ENCODE results near the gene CDADC1. TPM values are rescaled to one million over a fixed set of nuclear protein-coding genes. Genes with fewer than 3 reads are reported as not detected.
A peak's percentile ranks its signal among the peaks of the same experiment; 100 is the strongest.

The CDADC1 gene
- total and polyA plus RNA-seq, 4 donors, result 3.0 to 6.1 (median 4.5) TPM

DNA sequence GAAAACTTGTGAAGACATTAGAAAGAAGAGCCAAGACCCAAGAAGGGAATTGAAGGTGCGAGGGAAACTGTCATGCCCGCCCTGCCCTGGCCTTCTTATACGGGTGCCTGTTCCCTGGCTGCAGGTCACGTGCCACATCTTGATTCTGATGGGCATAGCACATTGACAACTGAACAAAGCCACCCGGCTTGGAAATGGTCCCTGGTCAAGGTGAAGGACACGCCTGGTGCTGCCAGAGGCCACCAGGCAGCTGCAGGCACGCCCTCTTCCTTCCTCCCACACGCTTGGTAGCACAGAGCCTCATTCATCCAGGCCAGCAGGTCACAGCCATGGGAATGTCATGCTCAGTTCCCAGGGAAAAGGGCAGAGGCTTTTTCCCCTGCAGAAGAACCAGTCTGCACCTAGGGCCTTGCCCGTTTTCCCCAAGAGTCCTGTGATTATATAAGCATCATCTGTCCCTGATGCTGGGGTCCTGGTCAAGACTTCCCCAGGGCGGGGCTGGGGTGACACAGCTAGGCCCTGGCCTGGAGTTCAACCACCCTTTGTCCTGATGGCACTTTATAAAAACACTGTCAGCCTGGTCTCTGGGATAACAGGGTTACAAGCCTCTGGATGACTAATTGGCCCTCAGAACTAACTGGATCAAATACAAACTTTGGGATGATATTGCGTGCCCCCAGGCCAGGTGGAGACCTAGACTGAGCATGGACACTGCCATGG lies 56.0 kb downstream of the CDADC1 start:
- H3K4me1 ChIP-seq (ENCODE audit: control insufficient read depth in 4 of 4, insufficient read depth in 4 of 4, low read length in 3 of 4), result peaks cover 2 to 20% (median 12%) of the 10 kb centered on the region in 4 donors
- H3K4me3 ChIP-seq (ENCODE audit: low read depth in 1 of 3, low read length in 3 of 3), result no peak overlapping the region
- no peaks in the 10 kb centered on the region for H3K9me3 ChIP-seq (ENCODE audit: control insufficient read depth in 4 of 4, low read length in 3 of 4)
- no peaks in the 10 kb centered on the region for H3K36me3 ChIP-seq (ENCODE audit: control insufficient read depth in 4 of 4, insufficient read depth in 3 of 4, low read depth in 1 of 4, low read length in 3 of 4)
- 53% methylated on average over 11 of the region's 11 CpGs for WGBS
- no peak for TF ChIP-seq HNF4G (IDR thresholded peaks at IDR 0.05)
- TF ChIP-seq, protein P1, sequence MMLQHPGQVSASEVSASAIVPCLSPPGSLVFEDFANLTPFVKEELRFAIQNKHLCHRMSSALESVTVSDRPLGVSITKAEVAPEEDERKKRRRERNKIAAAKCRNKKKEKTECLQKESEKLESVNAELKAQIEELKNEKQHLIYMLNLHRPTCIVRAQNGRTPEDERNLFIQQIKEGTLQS (IDR thresholded peaks at IDR 0.05), result no peak
- peak; percentile 19 for TF ChIP-seq SP1 (IDR thresholded peaks at IDR 0.05)
- TF ChIP-seq, protein P2, sequence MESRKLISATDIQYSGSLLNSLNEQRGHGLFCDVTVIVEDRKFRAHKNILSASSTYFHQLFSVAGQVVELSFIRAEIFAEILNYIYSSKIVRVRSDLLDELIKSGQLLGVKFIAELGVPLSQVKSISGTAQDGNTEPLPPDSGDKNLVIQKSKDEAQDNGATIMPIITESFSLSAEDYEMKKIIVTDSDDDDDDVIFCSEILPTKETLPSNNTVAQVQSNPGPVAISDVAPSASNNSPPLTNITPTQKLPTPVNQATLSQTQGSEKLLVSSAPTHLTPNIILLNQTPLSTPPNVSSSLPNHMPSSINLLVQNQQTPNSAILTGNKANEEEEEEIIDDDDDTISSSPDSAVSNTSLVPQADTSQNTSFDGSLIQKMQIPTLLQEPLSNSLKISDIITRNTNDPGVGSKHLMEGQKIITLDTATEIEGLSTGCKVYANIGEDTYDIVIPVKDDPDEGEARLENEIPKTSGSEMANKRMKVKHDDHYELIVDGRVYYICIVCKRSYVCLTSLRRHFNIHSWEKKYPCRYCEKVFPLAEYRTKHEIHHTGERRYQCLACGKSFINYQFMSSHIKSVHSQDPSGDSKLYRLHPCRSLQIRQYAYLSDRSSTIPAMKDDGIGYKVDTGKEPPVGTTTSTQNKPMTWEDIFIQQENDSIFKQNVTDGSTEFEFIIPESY (IDR thresholded peaks at IDR 0.05), result no peak
- peak; percentile 65 to 80 for TF ChIP-seq RXRA (IDR thresholded peaks at IDR 0.05)
- TF ChIP-seq, protein P3, sequence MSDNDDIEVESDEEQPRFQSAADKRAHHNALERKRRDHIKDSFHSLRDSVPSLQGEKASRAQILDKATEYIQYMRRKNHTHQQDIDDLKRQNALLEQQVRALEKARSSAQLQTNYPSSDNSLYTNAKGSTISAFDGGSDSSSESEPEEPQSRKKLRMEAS (IDR thresholded peaks at IDR 0.05), result no peak
- no peak for TF ChIP-seq JUND (IDR thresholded peaks at IDR 0.05)
- TF ChIP-seq EGR1 (IDR thresholded peaks at IDR 0.05; ENCODE audit: low read depth in 2 of 2), result no peak
- TF ChIP-seq NR2F2 (IDR thresholded peaks at IDR 0.05), result peak; percentile 74
- TF ChIP-seq, protein P4, sequence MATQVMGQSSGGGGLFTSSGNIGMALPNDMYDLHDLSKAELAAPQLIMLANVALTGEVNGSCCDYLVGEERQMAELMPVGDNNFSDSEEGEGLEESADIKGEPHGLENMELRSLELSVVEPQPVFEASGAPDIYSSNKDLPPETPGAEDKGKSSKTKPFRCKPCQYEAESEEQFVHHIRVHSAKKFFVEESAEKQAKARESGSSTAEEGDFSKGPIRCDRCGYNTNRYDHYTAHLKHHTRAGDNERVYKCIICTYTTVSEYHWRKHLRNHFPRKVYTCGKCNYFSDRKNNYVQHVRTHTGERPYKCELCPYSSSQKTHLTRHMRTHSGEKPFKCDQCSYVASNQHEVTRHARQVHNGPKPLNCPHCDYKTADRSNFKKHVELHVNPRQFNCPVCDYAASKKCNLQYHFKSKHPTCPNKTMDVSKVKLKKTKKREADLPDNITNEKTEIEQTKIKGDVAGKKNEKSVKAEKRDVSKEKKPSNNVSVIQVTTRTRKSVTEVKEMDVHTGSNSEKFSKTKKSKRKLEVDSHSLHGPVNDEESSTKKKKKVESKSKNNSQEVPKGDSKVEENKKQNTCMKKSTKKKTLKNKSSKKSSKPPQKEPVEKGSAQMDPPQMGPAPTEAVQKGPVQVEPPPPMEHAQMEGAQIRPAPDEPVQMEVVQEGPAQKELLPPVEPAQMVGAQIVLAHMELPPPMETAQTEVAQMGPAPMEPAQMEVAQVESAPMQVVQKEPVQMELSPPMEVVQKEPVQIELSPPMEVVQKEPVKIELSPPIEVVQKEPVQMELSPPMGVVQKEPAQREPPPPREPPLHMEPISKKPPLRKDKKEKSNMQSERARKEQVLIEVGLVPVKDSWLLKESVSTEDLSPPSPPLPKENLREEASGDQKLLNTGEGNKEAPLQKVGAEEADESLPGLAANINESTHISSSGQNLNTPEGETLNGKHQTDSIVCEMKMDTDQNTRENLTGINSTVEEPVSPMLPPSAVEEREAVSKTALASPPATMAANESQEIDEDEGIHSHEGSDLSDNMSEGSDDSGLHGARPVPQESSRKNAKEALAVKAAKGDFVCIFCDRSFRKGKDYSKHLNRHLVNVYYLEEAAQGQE (IDR thresholded peaks at IDR 0.05), result no peak
- TF ChIP-seq, protein P5, sequence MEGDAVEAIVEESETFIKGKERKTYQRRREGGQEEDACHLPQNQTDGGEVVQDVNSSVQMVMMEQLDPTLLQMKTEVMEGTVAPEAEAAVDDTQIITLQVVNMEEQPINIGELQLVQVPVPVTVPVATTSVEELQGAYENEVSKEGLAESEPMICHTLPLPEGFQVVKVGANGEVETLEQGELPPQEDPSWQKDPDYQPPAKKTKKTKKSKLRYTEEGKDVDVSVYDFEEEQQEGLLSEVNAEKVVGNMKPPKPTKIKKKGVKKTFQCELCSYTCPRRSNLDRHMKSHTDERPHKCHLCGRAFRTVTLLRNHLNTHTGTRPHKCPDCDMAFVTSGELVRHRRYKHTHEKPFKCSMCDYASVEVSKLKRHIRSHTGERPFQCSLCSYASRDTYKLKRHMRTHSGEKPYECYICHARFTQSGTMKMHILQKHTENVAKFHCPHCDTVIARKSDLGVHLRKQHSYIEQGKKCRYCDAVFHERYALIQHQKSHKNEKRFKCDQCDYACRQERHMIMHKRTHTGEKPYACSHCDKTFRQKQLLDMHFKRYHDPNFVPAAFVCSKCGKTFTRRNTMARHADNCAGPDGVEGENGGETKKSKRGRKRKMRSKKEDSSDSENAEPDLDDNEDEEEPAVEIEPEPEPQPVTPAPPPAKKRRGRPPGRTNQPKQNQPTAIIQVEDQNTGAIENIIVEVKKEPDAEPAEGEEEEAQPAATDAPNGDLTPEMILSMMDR (IDR thresholded peaks at IDR 0.05; ENCODE audit: low read depth, low read length, missing input control), result no peak
- no peak for TF ChIP-seq FOXA1 (IDR thresholded peaks at IDR 0.05)
- TF ChIP-seq HNF4A (conservative IDR thresholded peaks at IDR 0.05), result no peak
- no peak for TF ChIP-seq GABPA (IDR thresholded peaks at IDR 0.05 in 1 of 2, conservative IDR thresholded peaks at IDR 0.05 in 1 of 2)
- no peak for TF ChIP-seq FOXA2 (IDR thresholded peaks at IDR 0.05)
- peak in 1 of 2 donors; percentile 10 for TF ChIP-seq RAD21 (IDR thresholded peaks at IDR 0.05)
- no peak for TF ChIP-seq TAF1 (conservative IDR thresholded peaks at IDR 0.05)
- no peak for TF ChIP-seq YY1 (IDR thresholded peaks at IDR 0.05)
- no peak overlapping the region for H3K9ac ChIP-seq (ENCODE audit: low read depth in 1 of 2, low read length in 2 of 2)
- H3K27me3 ChIP-seq (ENCODE audit: control insufficient read depth in 4 of 4, insufficient read depth in 4 of 4, low read length in 3 of 4), result no peaks in the 10 kb centered on the region
- peak overlapping the region in 1 of 2 donors; percentile 38 for H3K27ac ChIP-seq (ENCODE audit: low read depth in 1 of 2, low read length in 2 of 2)
- no peak for DNase-seq (ENCODE audit: low spot score)
